ENCODE measurements around the gene BTG1.

BTG1 gene

DNA sequence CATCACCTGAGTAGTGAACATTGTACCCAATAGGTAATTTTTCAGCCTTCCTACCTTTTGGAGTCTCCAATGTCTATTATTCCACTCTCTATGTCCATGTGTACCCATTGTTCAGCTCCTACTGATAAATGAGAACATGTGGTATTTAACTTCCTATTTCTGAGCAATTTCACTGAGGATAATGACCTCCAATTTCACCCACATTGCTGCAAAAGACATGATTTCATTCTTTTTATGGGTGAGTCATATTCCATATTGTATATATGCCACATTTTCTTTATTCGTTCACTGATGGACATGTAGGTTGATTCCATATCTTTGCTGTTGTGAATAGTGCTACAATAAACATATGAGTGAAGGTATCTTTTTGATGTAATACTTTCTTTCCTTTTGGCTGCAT lies 16.4 kb upstream of the BTG1 start:
- TF ChIP-seq, protein P1, sequence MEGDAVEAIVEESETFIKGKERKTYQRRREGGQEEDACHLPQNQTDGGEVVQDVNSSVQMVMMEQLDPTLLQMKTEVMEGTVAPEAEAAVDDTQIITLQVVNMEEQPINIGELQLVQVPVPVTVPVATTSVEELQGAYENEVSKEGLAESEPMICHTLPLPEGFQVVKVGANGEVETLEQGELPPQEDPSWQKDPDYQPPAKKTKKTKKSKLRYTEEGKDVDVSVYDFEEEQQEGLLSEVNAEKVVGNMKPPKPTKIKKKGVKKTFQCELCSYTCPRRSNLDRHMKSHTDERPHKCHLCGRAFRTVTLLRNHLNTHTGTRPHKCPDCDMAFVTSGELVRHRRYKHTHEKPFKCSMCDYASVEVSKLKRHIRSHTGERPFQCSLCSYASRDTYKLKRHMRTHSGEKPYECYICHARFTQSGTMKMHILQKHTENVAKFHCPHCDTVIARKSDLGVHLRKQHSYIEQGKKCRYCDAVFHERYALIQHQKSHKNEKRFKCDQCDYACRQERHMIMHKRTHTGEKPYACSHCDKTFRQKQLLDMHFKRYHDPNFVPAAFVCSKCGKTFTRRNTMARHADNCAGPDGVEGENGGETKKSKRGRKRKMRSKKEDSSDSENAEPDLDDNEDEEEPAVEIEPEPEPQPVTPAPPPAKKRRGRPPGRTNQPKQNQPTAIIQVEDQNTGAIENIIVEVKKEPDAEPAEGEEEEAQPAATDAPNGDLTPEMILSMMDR (conservative IDR thresholded peaks at IDR 0.05; ENCODE audit: low read length) = no peak
- no peak for TF ChIP-seq EZH2phosphoT487 (IDR thresholded peaks at IDR 0.05; ENCODE audit: borderline replicate concordance)
- Histone ChIP-seq H3K9me2 (replicated peaks; ENCODE audit: low read depth, low read length) (no peaks in the 10 kb centered on the region), H2AFZ (ENCODE audit: low read length) (no peak overlapping the region)

DNA sequence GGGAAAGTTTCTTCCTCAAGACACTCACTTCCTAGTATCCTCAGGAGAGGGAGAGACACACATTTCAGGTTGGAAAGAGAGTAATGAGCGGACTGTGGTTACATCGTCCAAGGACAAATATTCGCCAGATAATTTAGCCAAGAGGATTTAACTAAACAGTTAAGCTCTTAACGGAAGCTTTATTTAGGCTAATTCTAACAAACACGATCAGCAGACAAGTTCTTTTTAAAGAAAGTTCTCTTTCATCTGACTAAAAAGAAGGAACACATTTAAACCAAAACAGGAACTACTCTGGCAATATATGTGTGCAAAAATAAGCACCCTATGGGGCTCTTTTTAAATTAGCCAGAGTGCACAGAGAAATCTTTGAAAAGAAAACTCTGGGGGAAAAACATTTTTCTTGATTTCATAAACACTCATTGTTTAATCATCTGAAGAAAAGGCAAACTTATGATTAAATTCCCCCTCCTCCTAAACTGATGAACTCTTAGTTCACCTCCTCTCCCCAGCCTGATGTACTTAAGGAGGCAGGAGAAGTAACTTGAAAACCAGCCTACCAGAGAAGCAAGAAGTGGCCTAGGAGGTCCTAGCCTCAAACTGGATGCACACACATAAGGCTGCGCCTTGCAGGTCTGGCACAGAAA lies 13.3 kb upstream of the BTG1 start:
- TF ChIP-seq EZH2phosphoT487 (IDR thresholded peaks at IDR 0.05; ENCODE audit: borderline replicate concordance) = no peak
- TF ChIP-seq, protein P1 (conservative IDR thresholded peaks at IDR 0.05; ENCODE audit: low read length) = no peak
- Histone ChIP-seq H3K9me2 (replicated peaks; ENCODE audit: low read depth, low read length) (no peaks in the 10 kb centered on the region), H3K9me3 (ENCODE audit: insufficient read depth, low read depth, low read length) (no peaks in the 10 kb centered on the region), H3F3A (ENCODE audit: low read depth) (no peaks in the 10 kb centered on the region), H3K9ac (ENCODE audit: low read depth, low read length, poor library complexity, severe bottlenecking) (no peak overlapping the region), H3K4me2 (ENCODE audit: low read depth, low read length, poor library complexity, severe bottlenecking) (no peak overlapping the region), H3K79me2 (ENCODE audit: insufficient read depth, low read length) (no peaks in the 10 kb centered on the region), H3K4me1 (ENCODE audit: insufficient read depth, low read length, poor library complexity, severe bottlenecking) (no peaks in the 10 kb centered on the region), H3K4me3 (ENCODE audit: low read length, poor library complexity, severe bottlenecking) (no peak overlapping the region), H2AFZ (ENCODE audit: low read length) (peak overlapping the region; percentile 32; the same call in 1 of the 2 replicates), H3K27me3 (ENCODE audit: insufficient read depth, low read length, poor library complexity, severe bottlenecking) (no peaks in the 10 kb centered on the region), H3K36me3 (ENCODE audit: insufficient read depth, low read length) (no peaks in the 10 kb centered on the region), H4K20me1 (ENCODE audit: insufficient read depth, low read length, poor library complexity, severe bottlenecking) (no peaks in the 10 kb centered on the region)

More for the DNA sequence above, 16.4 kb upstream of the BTG1 start:
- Histone ChIP-seq H3K36me3 (ENCODE audit: insufficient read depth, low read length) (no peaks in the 10 kb centered on the region), H3K4me1 (ENCODE audit: insufficient read depth, low read length, poor library complexity, severe bottlenecking) (no peaks in the 10 kb centered on the region), H3K4me2 (ENCODE audit: low read depth, low read length, poor library complexity, severe bottlenecking) (no peak overlapping the region), H3K9me3 (ENCODE audit: insufficient read depth, low read depth, low read length) (no peaks in the 10 kb centered on the region), H3K79me2 (ENCODE audit: insufficient read depth, low read length) (no peaks in the 10 kb centered on the region), H3K27me3 (ENCODE audit: insufficient read depth, low read length, poor library complexity, severe bottlenecking) (no peaks in the 10 kb centered on the region), H3F3A (ENCODE audit: low read depth) (no peaks in the 10 kb centered on the region), H3K9ac (ENCODE audit: low read depth, low read length, poor library complexity, severe bottlenecking) (no peak overlapping the region), H3K4me3 (ENCODE audit: low read length, poor library complexity, severe bottlenecking) (no peak overlapping the region), H4K20me1 (ENCODE audit: insufficient read depth, low read length, poor library complexity, severe bottlenecking) (no peaks in the 10 kb centered on the region)

DNA sequence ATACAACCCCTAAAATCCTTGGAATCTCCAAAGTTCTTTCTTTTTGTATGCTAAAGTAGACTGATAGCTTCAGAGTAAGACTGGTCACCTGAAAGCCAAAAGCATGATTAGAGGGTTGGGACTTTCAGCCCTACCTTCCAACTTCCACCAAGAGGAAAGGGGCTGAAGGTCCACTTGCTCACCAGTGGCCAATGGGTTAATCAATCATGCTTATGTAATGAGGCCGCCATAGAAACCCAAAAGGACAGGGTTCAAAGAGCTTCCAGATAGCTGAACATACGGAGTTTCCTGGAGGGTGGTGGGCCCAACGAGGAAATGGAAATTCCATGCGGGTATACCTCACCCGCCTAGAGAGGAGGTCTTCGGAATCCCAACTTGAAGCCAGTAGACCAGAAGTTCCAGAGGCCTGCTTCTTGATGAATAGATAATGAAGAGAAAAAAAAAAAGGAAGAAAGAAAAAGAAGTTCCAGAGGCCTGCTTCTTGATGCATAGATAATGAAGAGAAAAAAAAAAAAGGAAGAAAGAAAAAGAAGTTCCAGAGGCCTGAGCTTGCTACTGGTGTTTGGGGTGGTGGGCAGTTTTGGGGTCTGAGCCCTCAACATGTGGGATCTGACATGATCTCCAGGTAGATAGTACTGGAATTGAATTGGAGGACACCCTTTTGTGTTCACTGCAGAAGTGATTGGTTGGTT lies 11.2 kb upstream of the BTG1 start:
- Histone ChIP-seq H2AFZ (ENCODE audit: low read length) (no peak overlapping the region), H3K4me1 (ENCODE audit: insufficient read depth, low read length, poor library complexity, severe bottlenecking) (no peaks in the 10 kb centered on the region)
- no peak for TF ChIP-seq EZH2phosphoT487 (IDR thresholded peaks at IDR 0.05; ENCODE audit: borderline replicate concordance)
- TF ChIP-seq, protein P1 (conservative IDR thresholded peaks at IDR 0.05; ENCODE audit: low read length) = no peak

More for the DNA sequence above, 11.2 kb upstream of the BTG1 start:
- Histone ChIP-seq H3K36me3 (ENCODE audit: insufficient read depth, low read length) (no peaks in the 10 kb centered on the region), H4K20me1 (ENCODE audit: insufficient read depth, low read length, poor library complexity, severe bottlenecking) (no peaks in the 10 kb centered on the region), H3K27me3 (ENCODE audit: insufficient read depth, low read length, poor library complexity, severe bottlenecking) (no peaks in the 10 kb centered on the region), H3K9ac (ENCODE audit: low read depth, low read length, poor library complexity, severe bottlenecking) (no peak overlapping the region), H3F3A (ENCODE audit: low read depth) (no peaks in the 10 kb centered on the region), H3K4me3 (ENCODE audit: low read length, poor library complexity, severe bottlenecking) (no peak overlapping the region), H3K79me2 (ENCODE audit: insufficient read depth, low read length) (no peaks in the 10 kb centered on the region), H3K4me2 (ENCODE audit: low read depth, low read length, poor library complexity, severe bottlenecking) (no peak overlapping the region), H3K9me3 (ENCODE audit: insufficient read depth, low read depth, low read length) (no peaks in the 10 kb centered on the region), H3K9me2 (replicated peaks; ENCODE audit: low read depth, low read length) (no peaks in the 10 kb centered on the region)

All from Loucy (cell line).